Measurements from ENCODE around the gene FAM171A2.
A peak's percentile ranks its signal among the peaks of the same experiment; 100 is the strongest.

The FAM171A2 gene

DNA sequence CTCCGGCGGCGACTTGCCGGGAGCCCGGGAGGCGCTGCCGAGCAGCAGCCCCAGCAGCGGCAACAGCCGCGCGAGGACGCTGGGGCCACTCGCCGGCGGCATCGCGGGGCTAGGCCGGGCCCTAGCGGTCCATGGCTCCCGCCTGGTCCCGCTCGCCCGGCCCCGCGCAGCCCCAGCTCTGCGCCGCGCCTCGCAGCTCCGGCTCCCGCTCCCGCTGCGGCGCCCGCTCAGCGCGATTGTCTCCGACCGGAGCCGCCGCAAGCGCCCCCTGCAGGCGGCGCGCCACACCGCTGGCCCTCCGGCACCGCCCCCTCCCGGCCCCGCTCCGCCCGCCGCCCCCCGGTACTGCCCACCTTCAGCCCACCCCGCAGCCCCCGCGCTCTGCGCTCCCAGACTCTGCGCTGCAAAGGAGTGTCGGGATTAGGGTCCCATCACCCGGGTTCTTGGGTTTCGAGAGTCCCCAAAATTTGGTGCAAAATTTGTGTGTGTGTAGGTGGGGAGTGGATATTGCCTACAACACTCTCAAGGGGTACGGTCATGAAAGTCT, at the start of gene FAM171A2:
Gene FAM171A2 (minus strand): TSS at position 241 of the 547 bp plus-strand sequence. CDS start 139 bp downstream, at position 102.
- TF ChIP-seq, protein P1, sequence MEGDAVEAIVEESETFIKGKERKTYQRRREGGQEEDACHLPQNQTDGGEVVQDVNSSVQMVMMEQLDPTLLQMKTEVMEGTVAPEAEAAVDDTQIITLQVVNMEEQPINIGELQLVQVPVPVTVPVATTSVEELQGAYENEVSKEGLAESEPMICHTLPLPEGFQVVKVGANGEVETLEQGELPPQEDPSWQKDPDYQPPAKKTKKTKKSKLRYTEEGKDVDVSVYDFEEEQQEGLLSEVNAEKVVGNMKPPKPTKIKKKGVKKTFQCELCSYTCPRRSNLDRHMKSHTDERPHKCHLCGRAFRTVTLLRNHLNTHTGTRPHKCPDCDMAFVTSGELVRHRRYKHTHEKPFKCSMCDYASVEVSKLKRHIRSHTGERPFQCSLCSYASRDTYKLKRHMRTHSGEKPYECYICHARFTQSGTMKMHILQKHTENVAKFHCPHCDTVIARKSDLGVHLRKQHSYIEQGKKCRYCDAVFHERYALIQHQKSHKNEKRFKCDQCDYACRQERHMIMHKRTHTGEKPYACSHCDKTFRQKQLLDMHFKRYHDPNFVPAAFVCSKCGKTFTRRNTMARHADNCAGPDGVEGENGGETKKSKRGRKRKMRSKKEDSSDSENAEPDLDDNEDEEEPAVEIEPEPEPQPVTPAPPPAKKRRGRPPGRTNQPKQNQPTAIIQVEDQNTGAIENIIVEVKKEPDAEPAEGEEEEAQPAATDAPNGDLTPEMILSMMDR (conservative IDR thresholded peaks at IDR 0.05) = peak; percentile 85
- no peak for TF ChIP-seq ZFX (IDR thresholded peaks at IDR 0.05)

DNA sequence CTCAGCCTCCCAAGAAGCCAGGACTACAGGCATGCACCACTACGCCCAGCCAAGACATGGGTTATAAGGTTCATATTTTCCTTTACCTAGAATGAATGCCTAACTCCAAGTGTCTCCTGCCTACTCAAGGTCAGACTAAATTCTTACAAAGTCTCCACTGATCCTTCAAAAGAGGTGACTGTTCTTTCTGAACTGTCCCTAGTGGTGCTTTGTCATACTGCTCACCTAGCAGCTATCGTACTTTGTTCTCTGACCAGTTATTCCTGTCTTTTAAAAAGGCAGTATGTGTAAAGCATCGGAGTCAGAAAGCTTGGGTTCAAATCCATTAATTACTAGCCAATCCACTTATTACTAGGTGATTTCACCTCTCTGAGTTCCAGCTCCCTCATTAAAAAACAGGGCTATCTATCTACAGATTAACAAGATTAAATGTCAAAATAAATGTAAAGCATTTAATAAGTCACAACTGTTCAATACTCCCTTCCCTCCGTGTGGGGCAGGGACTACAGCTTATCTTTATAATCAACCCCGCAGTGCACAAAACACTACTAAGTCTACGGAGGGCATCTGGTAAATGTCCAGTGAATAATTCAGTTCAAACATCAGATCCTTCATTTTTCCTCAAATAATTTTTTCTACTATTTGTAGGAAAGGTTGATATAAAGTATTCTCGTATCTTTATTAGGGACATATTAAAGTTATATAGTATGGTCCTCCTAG, 45.8 kb upstream of the FAM171A2 start:
- no peak overlapping the region for H3K27ac ChIP-seq
- TF ChIP-seq ZFX (IDR thresholded peaks at IDR 0.05) = no peak
- TF ChIP-seq, protein P1 (conservative IDR thresholded peaks at IDR 0.05) = no peak; the same call in 1 of the 2 replicates

More for the DNA sequence above, at the start of gene FAM171A2:
- peak within 1 kb of the TSS; percentile 45 for H3K27ac ChIP-seq

DNA sequence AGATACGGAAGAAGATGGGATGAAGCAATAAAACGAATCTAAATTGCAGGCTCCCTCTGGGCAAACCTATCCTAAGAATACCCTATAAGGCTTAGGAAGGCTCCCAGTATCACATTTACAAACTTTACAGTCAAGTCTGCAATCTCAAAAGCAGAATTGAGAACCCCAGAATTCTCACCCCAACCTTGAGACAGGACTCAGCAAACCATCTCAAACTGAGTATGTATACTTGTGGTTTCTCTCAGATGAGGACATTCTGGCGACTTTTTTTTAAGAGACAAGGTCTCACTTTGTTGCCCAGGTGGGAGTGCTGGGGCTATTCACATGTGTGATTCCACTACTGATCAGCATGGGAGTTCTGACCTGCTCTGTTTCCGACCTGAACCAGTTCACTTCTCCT, 45.1 kb upstream of the FAM171A2 start:
- no peak overlapping the region for H3K27ac ChIP-seq
- no peak for TF ChIP-seq ZFX (IDR thresholded peaks at IDR 0.05)
- TF ChIP-seq, protein P1 (conservative IDR thresholded peaks at IDR 0.05) = no peak

DNA sequence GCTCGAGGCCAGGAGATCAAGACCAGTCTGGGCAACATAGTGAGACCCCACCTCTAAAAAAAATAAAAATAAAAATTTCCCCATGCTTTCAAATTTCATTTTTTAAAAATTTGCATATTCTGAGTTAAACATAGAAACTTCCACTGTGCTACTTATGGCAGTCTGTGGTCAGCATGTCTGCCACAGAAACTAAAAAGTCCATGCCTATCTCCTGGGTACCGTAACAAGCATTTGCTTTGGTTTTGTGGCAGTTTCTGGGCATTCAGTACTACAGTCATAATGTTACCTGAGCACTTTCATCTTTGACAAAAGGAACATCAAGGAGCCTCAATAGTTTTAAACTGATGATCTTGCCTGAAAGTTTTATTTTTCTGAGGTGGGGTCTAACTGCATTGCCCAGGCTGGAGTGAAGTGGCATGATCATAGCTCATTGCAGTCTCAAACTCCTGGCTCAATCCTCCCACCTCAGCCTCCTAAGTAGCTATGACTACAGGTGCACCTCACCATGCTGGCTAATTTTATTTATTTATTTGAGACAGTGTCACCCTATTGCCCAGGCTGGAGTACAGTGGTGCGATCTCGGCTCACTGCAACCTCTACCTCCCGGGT, 39.0 kb upstream of the FAM171A2 start:
- H3K27ac ChIP-seq = no peak overlapping the region
- TF ChIP-seq, protein P1 (conservative IDR thresholded peaks at IDR 0.05) = no peak
- no peak for TF ChIP-seq ZFX (IDR thresholded peaks at IDR 0.05)

DNA sequence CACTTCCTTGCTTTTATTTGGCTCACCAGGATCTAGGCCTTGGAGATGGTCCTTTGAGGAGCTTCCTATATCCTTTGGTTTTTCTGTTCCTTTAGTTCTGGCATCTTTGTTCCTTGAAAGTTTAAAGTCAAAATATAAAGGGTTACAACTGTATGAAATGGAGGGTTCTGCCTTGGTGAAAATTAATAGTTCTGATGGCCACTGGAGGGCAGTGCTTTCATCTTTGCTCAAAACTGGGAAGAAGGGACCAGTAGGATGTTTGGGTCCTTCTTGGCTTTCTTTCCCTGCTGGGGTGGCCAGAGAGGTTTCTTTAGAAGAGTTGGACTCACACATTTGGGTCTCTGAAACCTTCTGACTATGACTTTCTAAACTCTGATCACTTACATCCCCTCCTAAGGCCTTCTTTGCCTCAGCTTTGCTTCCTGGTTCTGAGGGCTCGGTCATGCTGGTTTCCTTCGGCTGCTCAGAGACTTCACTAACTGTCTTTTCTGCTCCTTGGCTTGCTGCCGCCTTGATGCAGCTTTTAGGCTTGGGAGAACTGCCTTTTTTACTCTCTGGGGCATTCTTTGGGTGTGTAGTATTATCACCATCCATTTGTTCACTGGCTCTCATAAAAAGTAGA, 36.7 kb upstream of the FAM171A2 start:
- H3K27ac ChIP-seq = no peak overlapping the region
- TF ChIP-seq, protein P1 (conservative IDR thresholded peaks at IDR 0.05) = peak; percentile 44
- TF ChIP-seq ZFX (IDR thresholded peaks at IDR 0.05) = no peak

DNA sequence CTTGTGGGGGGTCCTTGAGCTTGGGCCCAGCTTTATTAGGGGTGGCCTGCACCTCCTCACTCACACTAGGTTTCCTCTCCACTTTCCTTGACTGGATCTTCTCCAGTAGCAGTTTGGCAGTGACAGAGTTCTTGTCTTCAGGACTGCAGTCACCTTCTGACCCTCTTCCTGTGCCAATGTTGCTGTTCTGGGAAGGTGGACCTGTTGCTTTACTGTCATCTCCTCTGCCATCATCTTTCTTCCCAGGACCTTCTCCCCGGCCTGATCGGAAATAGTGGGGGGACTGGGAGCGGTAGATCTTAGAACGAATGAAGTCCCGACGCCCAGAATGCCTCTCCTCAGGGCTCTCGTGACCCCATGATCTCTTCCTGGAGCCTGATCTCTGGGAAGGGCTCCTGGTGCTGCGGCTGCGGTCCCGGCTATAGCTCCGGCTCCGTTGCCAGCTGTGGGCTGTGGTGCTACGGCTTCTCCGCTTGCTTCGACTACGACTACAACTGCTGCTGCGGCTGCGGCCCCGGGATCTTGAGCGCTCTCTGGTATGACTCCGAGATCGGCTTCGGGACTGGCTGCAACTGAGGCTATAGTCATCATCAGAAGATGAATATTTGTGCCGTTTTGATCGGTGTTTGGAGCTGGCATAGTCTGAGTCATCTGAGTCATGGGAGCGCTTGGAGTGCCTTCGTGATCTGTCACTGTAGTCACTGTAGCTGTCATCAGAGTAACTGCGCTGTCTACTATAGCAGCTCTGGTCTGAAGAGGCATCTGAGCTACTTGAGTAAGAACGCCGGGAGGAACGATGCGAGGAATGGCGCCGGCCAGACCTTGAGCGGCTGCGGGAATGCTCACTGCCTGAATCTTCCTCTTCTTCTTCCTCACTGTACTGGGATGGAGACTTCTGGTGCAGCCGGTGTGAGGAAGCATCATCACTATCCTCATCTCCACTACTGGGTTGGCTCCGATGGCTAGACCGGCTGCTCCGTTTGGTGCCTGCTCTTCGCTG, 35.3 kb upstream of the FAM171A2 start:
- TF ChIP-seq ZFX (IDR thresholded peaks at IDR 0.05) = no peak
- TF ChIP-seq, protein P1 (conservative IDR thresholded peaks at IDR 0.05) = no peak
- no peak overlapping the region for H3K27ac ChIP-seq

Data from C4-2B (cell line).